Thyroid gland (tissue), 4 donors: ENCODE data around the gene NKD1. TPM values are rescaled to one million over a fixed set of nuclear protein-coding genes. Genes with fewer than 3 reads are reported as not detected.

Experiments
- DNase-seq, 2 donors: peaks; one replicate each; pipeline ENCODE4 v3.0.0-alpha.2; 2019
- H3K27ac ChIP-seq, 3 donors: fragments of 200-600 bp; sonication (generic); 1 replicate in 2 of 3; 2 replicates in 1 of 3; pipeline ENCODE4 v1.5.1; 2016 to 2019; ENCODE audit warnings: mild to moderate bottlenecking in 1 of 3, moderate library complexity in 1 of 3
- H3K27me3 ChIP-seq: fragments of 200-600 bp; sonication (generic); one replicate; pipeline ENCODE4 v1.5.1; 2019
- H3K36me3 ChIP-seq, 2 donors: fragments of 200-600 bp; sonication (generic); one replicate each; pipeline ENCODE4 v1.5.1; 2016 to 2019
- H3K4me1 ChIP-seq, 2 donors: fragments of 200-600 bp; sonication (generic); one replicate each; pipeline ENCODE4 v1.5.1; 2017 to 2019
- H3K4me3 ChIP-seq, 3 donors: fragments of 200-600 bp; sonication (generic); replicated peaks in 1 of 3; 1 replicate in 2 of 3; 2 replicates in 1 of 3; pipeline ENCODE4 v1.5.1; 2016; ENCODE audit warnings: mild to moderate bottlenecking in 1 of 3
- H3K9me3 ChIP-seq: fragments of 200-600 bp; sonication (generic); one replicate; pipeline ENCODE4 v1.5.1; 2017
- CTCF ChIP-seq, 6 experiments: fragments of 200-600 bp in 3 of 6; fragments of 450-650 bp in 3 of 6; sonication (generic) in 3 of 6; IDR thresholded peaks; one replicate each; pipeline ENCODE4 v1.5.1; 2016 to 2019; ENCODE audit warnings: antibody characterized with exemption in 6 of 6, mild to moderate bottlenecking in 2 of 6, inconsistent platforms in 1 of 6, moderate library complexity in 1 of 6
- POLR2A ChIP-seq, 2 donors: fragments of 450-650 bp; IDR thresholded peaks; one replicate each; pipeline ENCODE4 v1.6.1; 2017; ENCODE audit warnings: antibody characterized with exemption in 2 of 2, mild to moderate bottlenecking in 2 of 2, moderate library complexity in 1 of 2
- WGBS, 2 donors: methylation state at CpG; one replicate each; pipeline ENCODE4 v1.1.5; 2017; 5-methylcytosine and 5-hydroxymethylcytosine counted together
- intact Hi-C: fragments of 100-400 bp; cut with DNase I; formaldehyde crosslinking; loops from one replicate; pipeline ENCODE4 v1.15.1; 2023
- total RNA-seq, 4 donors: library from RNA; depleted of rRNA; stranded (reverse); fragments of >200 nt; gene quantifications; one replicate each; pipeline ENCODE4 v1.2.3, GENCODE V29; 2016

Gene NKD1
- total RNA-seq, 4 donors from 2014 or later, result 0.63 to 13.8 (median 1.1) TPM

GRCh38 chr16:50553731-50554360 lies 5.7 kb downstream of the NKD1 start:
- DNase-seq, result no peak
- Histone ChIP-seq H3K4me1 (peaks cover under 1 to 3% of the 10 kb centered on the region in 2 donors), H3K27ac (no peak overlapping the region), H3K36me3 (no peaks in the 10 kb centered on the region), H3K9me3 (no peaks in the 10 kb centered on the region), H3K27me3 (no peaks in the 10 kb centered on the region), H3K4me3 (no peak overlapping the region)
- no peak for TF ChIP-seq CTCF (IDR thresholded peaks at IDR 0.05)
- TF ChIP-seq POLR2A (IDR thresholded peaks at IDR 0.05), result no peak
- intact Hi-C loops, result no loop called here
- WGBS, 2 donors, result 88 to 90% methylated on average over 7 of the region's 7 CpGs

GRCh38 chr16:50555269-50555875 lies 7.2 kb downstream of the NKD1 start:
- Histone ChIP-seq H3K27ac (no peak overlapping the region), H3K4me1 (no peaks in the 10 kb centered on the region)
- 92 to 98% methylated on average over 5 to 9 of the region's 10 CpGs for WGBS, 2 donors

GRCh38 chr16:50555952-50556673 lies 7.9 kb downstream of the NKD1 start:
- no peak for DNase-seq
- no peaks in the 10 kb centered on the region for H3K36me3 ChIP-seq
- H3K9me3 ChIP-seq, result no peaks in the 10 kb centered on the region
- no peak for TF ChIP-seq POLR2A (IDR thresholded peaks at IDR 0.05)
- TF ChIP-seq CTCF (IDR thresholded peaks at IDR 0.05), result no peak
- H3K4me1 ChIP-seq, result no peaks in the 10 kb centered on the region
- intact Hi-C loops, result no loop called here
- H3K27me3 ChIP-seq, result no peaks in the 10 kb centered on the region
- WGBS, 2 donors, result 81 to 83% methylated on average over 12 to 18 of the region's 18 CpGs
- H3K27ac ChIP-seq, result no peak overlapping the region
- H3K4me3 ChIP-seq, result no peak overlapping the region

More at GRCh38 chr16:50555269-50555875, 7.2 kb downstream of the NKD1 start:
- TF ChIP-seq CTCF (IDR thresholded peaks at IDR 0.05), result no peak
- no peak for TF ChIP-seq POLR2A (IDR thresholded peaks at IDR 0.05)
- intact Hi-C loops, result no loop called here
- no peaks in the 10 kb centered on the region for H3K9me3 ChIP-seq
- H3K36me3 ChIP-seq, result no peaks in the 10 kb centered on the region
- no peak for DNase-seq
- H3K4me3 ChIP-seq, result no peak overlapping the region
- H3K27me3 ChIP-seq, result no peaks in the 10 kb centered on the region

- DNase-seq, result no peak
- Histone ChIP-seq H3K27ac (no peak overlapping the region), H3K9me3 (no peaks in the 10 kb centered on the region), H3K4me1 (no peaks in the 10 kb centered on the region), H3K4me3 (no peak overlapping the region), H3K36me3 (no peaks in the 10 kb centered on the region), H3K27me3 (no peaks in the 10 kb centered on the region)
- TF ChIP-seq CTCF (IDR thresholded peaks at IDR 0.05), result no peak
- TF ChIP-seq POLR2A (IDR thresholded peaks at IDR 0.05), result no peak
- intact Hi-C loops, result no loop called here
- WGBS, 2 donors, result 90 to 92% methylated on average over 2 of the region's 2 CpGs
These were observed 8.8 kb downstream of the NKD1 start for GRCh38 chr16:50557046-50557445.

GRCh38 chr16:50558913-50559312 lies 10.7 kb downstream of the NKD1 start:
- WGBS, 2 donors, result 83 to 100% methylated on average over 1 of the region's 1 CpG
- Histone ChIP-seq H3K27me3 (no peaks in the 10 kb centered on the region), H3K4me1 (no peaks in the 10 kb centered on the region), H3K4me3 (no peak overlapping the region), H3K27ac (no peak overlapping the region), H3K9me3 (no peaks in the 10 kb centered on the region), H3K36me3 (no peaks in the 10 kb centered on the region)
- intact Hi-C loops, result no loop called here
- TF ChIP-seq CTCF (IDR thresholded peaks at IDR 0.05), result no peak
- no peak for TF ChIP-seq POLR2A (IDR thresholded peaks at IDR 0.05)
- no peak for DNase-seq
